Astrocyte of the cerebellum (primary cell): Measurements from ENCODE around the gene GPR84.

ENCODE experiments used
- DNase-seq: peaks from one replicate; pipeline ENCODE4 v3.0.0-alpha.2; 2011; ENCODE audit warnings: low read depth
- H3K4me3 ChIP-seq: 2 replicates; pipeline ENCODE4 v1.5.1; 2011; ENCODE audit warnings: mild to moderate bottlenecking, low read depth, low read length, moderate library complexity
- in situ Hi-C: cut with HindIII; loops from 2 replicates; pipeline ENCODE4 v1.10.0; 2017; ENCODE audit warnings: low sequenced_read_pairs
- TF ChIP-seq, protein P1 (sequence below): IDR thresholded peaks from 2 replicates; pipeline ENCODE4 v1.5.1; 2012; ENCODE audit warnings: low read length, low read depth, moderate library complexity, mild to moderate bottlenecking; ENCODE audit errors: missing control alignments

The GPR84 gene

DNA sequence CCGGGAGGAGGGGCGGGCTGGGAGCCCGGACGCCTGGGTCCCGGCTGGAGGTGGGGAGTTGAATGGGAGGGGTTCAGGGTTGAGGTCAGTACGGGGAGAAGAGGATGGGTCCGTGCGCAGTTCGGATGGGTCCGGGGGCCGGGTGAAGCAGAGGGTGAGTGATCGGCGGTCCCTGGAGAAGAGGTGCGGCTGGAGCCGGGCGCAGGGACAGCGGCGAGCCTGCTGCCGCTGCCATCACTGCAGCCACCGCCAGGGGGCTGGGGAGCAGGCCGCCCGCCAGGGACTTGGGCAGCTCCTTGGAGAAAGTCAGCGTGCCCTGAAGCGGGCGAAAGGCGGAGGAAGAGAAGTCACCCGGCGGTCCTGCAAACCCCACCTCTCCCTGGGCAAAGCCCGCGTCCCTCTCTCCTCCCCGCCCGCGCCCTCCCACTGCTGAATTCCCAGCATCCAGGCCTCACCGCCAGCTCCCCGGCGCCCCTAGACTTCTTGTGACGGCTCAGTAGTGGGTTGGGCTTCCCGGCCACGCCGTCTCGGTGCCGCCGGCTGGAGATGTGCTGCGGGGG, 6.0 kb upstream of the GPR84 start:
- TF ChIP-seq, protein P1, sequence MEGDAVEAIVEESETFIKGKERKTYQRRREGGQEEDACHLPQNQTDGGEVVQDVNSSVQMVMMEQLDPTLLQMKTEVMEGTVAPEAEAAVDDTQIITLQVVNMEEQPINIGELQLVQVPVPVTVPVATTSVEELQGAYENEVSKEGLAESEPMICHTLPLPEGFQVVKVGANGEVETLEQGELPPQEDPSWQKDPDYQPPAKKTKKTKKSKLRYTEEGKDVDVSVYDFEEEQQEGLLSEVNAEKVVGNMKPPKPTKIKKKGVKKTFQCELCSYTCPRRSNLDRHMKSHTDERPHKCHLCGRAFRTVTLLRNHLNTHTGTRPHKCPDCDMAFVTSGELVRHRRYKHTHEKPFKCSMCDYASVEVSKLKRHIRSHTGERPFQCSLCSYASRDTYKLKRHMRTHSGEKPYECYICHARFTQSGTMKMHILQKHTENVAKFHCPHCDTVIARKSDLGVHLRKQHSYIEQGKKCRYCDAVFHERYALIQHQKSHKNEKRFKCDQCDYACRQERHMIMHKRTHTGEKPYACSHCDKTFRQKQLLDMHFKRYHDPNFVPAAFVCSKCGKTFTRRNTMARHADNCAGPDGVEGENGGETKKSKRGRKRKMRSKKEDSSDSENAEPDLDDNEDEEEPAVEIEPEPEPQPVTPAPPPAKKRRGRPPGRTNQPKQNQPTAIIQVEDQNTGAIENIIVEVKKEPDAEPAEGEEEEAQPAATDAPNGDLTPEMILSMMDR, result peak; percentile 86
- in situ Hi-C loops, result loop anchor here (5.0 kb wide), 1 partner anchor 153 kb away; no protein-coding TSS in a partner anchor
- peak; percentile 46 for DNase-seq
- peak overlapping the region; percentile 35 for H3K4me3 ChIP-seq

DNA sequence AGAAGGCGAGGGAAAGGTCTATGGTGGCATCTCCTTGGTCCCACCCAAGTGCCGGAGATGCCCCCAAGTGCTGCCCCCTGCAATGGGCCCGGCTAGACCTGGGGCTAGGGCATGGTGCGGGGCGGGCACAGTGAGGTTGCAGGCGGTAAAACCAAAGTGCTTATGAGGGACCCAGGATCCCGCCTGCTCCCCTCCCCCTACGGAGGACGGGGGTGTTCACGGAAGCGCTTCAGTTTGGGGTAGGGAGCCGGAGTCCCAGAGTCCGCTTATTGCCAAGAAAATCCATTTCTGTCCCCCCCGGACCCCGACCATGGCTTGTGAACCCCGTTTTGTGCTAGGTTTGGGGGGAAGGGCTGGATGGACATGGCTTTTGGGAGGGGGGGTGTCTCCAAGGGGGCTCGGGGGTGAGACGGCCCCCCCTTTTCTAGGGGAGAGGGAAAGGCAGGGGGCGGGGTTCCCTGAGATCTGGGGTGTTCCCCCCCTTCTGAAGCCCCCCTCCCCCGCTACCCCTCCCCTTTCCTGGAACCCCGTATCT, 5.4 kb upstream of the GPR84 start:
- in situ Hi-C loops, result loop anchor here (5.0 kb wide), 1 partner anchor 152 kb away; no protein-coding TSS in a partner anchor
- TF ChIP-seq, protein P1, result no peak
- peak overlapping the region; percentile 35 for H3K4me3 ChIP-seq
- DNase-seq, result no peak

DNA sequence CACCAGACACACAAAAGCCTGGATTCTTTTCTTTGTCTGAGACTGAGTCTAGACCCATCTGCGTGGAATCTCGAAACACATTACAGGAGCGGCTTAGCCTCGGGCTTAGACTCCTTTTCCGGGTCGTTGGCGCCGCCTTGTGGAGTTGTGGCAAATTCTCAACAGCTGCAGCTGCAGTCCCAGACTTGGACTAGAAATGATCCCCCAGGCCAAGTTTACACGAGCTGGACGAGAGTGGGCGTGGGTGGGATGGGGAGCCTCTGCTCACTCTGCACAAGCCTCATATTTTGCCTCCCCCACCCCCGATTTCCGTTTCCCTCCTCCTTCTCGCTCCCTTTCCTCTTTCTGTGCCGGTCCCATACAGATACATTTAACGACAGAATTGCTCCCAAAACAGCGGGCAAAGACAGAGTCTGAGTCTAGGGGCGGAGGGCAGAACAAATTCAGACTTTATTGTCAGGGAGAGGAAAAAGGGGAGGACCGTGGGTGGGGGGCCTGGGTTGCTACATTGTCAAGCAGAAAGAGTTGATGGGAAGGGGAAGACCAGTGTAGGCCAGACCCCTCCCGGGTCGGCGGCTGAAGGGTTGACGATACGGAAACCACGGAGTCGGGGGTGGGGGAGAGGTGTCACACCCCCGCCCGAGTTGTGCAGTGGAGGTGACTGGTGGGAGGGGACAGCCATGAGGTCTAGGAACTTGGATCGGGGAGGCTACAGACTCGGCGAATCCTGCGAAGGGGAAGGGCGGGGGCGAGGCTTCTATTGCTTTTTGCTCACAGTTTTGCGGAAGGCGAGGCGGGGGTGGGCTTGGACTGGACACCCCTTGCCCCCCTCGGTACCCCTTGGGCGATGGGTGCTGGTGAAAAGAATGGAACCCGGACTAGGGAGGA, 4.7 kb upstream of the GPR84 start:
- in situ Hi-C loops, result no loop called here
- TF ChIP-seq, protein P1, result peak; percentile 93

DNA sequence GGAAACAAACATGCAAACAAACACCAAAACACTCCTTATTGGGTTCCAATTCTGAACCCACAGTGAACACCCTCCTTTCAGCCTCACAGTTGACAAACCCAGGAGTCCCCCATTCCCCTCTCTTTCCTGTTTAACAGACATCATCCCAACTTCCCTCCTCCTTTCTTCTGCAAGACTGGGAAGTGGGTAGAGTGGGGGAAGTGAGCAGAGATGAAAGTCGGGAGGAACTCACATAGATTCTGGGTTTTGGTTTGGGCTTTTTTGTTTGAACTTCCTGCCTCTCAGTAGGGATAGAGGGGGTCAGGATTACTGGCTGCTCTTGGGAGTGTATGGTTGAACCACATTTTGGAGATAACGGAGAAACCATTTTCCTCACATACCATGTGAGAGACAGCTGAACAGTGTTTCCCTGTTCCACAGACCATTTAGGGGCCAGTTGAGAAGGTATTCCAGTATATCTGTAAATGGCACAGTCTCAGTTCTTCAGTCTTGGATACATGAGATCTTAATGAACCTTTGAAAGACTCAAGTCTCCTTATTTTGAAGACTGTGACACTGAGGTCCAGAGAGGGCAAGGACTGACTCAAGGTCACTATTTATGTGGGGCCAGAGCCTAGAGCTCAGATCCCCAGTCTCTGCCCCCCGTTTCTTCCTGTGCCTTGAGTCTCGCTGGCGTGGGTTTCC, 3.9 kb upstream of the GPR84 start:
- no peak overlapping the region for H3K4me3 ChIP-seq
- in situ Hi-C loops, result no loop called here
- DNase-seq, result no peak
- TF ChIP-seq, protein P1, result no peak

More for the DNA sequence above, 4.7 kb upstream of the GPR84 start:
- peak overlapping the region; percentile 35 for H3K4me3 ChIP-seq
- peak; percentile 82 for DNase-seq

DNA sequence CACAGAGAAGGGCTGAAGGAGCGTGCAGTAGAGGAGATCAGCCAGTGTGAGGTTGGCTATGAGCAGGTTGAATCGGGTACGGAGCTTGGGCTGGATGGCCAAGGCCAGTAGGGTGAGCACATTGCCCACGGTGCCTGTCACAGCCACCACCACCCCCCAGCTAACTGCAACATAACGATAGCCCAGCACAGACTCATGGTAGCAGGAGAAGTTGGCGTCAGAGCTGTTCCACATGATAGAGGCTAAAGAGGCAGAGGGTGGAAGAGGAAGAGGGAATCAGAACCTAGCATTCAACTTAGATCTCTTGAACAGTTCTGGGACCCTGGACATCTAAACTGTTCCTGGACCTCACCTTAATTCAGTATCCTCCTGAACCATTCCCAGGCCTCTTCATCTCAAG, 668 bp downstream of the GPR84 start:
- TF ChIP-seq, protein P1, result no peak
- in situ Hi-C loops, result no loop called here
- no peak for DNase-seq
- H3K4me3 ChIP-seq, result no peak overlapping the region

DNA sequence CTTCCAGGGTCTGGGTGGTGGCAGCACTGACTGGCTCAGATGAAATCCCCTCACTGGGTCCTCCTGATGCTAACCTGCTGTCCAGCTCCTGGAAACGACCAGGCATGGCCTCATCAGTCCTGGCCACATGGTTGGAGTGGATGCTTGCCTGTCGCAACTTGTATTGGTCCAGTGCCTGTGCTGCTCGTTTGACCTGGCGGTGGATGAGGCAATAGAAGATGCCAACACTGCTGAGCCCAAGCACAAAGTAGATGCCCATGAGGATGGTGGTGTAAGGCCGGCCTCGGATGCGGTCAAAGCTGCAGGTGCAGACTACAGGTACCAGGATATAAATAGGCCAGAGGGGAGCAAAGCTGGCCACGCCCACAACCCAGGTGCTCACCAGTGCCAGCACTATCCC, 1.2 kb downstream of the GPR84 start:
- in situ Hi-C loops, result no loop called here
- DNase-seq, result no peak
- H3K4me3 ChIP-seq, result no peak overlapping the region
- TF ChIP-seq, protein P1, result no peak
